Hepatocyte (in vitro differentiated cells): ENCODE measurements around the gene REN. TPM values are rescaled to one million over a fixed set of nuclear protein-coding genes. Genes with fewer than 3 reads are reported as not detected.

Source experiments
- DNase-seq: peaks from one replicate; pipeline ENCODE4 v3.0.0-alpha.2; 2016; ENCODE audit warnings: low spot score
- H2AFZ ChIP-seq: fragments of 200-600 bp; sonication (generic); 2 replicates; pipeline ENCODE4 v1.6.0; 2016; ENCODE audit warnings: antibody characterized with exemption, mild to moderate bottlenecking
- H3K27ac ChIP-seq: fragments of 200-600 bp; sonication (generic); 2 replicates; pipeline ENCODE4 v1.5.1; 2016; ENCODE audit warnings: mild to moderate bottlenecking
- H3K27me3 ChIP-seq: fragments of 200-600 bp; sonication (generic); 2 replicates; pipeline ENCODE4 v1.6.1; 2016
- H3K36me3 ChIP-seq: fragments of 200-600 bp; sonication (generic); replicated peaks from 2 replicates; pipeline ENCODE4 v1.5.1; 2016; ENCODE audit warnings: low read depth; ENCODE audit not compliant: insufficient read depth
- H3K4me1 ChIP-seq: fragments of 200-600 bp; sonication (generic); 2 replicates; pipeline ENCODE4 v1.5.1; 2016; ENCODE audit warnings: mild to moderate bottlenecking, moderate library complexity; ENCODE audit not compliant: insufficient read depth
- H3K4me2 ChIP-seq: fragments of 200-600 bp; sonication (generic); 2 replicates; pipeline ENCODE4 v1.6.0; 2016
- H3K4me3 ChIP-seq: fragments of 200-600 bp; sonication (generic); 2 replicates; pipeline ENCODE4 v1.5.1; 2016; ENCODE audit warnings: mild to moderate bottlenecking
- H3K79me2 ChIP-seq: fragments of 200-600 bp; sonication (generic); 2 replicates; pipeline ENCODE4 v1.6.0; 2017; ENCODE audit warnings: mild to moderate bottlenecking
- H3K9me2 ChIP-seq: fragments of 200-600 bp; sonication (generic); replicated peaks from 2 replicates; pipeline ENCODE4 v1.6.0; 2017; ENCODE audit warnings: mild to moderate bottlenecking; ENCODE audit not compliant: insufficient read depth
- H3K9me3 ChIP-seq: fragments of 200-600 bp; sonication (generic); 2 replicates; pipeline ENCODE4 v1.5.1; 2016; ENCODE audit warnings: low read depth, mild to moderate bottlenecking
- H4K20me1 ChIP-seq: fragments of 200-600 bp; sonication (generic); 2 replicates; pipeline ENCODE4 v1.6.0; 2016; ENCODE audit warnings: mild to moderate bottlenecking; ENCODE audit not compliant: insufficient read depth, poor library complexity, severe bottlenecking
- CTCF ChIP-seq: fragments of 200-600 bp; sonication (generic); IDR thresholded peaks from 2 replicates; pipeline ENCODE4 v1.5.1; 2016; ENCODE audit warnings: antibody characterized with exemption, mild to moderate bottlenecking; ENCODE audit not compliant: poor library complexity
- EZH2 ChIP-seq: fragments of 200-600 bp; sonication (generic); IDR thresholded peaks from 2 replicates; pipeline ENCODE4 v1.6.1; 2016; ENCODE audit warnings: antibody characterized with exemption, mild to moderate bottlenecking, borderline replicate concordance
- EZH2phosphoT487 ChIP-seq: fragments of 200-600 bp; sonication (generic); IDR thresholded peaks from one replicate; pipeline ENCODE4 v1.6.1; 2018; ENCODE audit warnings: antibody characterized with exemption, mild to moderate bottlenecking, low read depth, moderate library complexity; ENCODE audit not compliant: unreplicated experiment, severe bottlenecking
- WGBS: methylation state at CpG from one replicate; pipeline ENCODE4 v1.1.6; 2016; ENCODE audit warnings: low lambda C conversion rate; ENCODE audit errors: missing lambda C conversion rate; 5-methylcytosine and 5-hydroxymethylcytosine counted together
- polyA plus RNA-seq: library from polyadenylated mRNA; unstranded; fragments of >200 nt; fragmentation: Nextera tagmentation; extraction: Ambion mirVana; gene quantifications from 2 replicates; pipeline ENCODE4 v1.2.1, GENCODE V29; 2016
- total RNA-seq: library from RNA; depleted of rRNA; stranded (reverse); fragments of >200 nt; gene quantifications from 2 replicates; pipeline ENCODE4 v1.2.3, GENCODE V29; 2014

REN gene
- total and polyA plus RNA-seq, 2 experiments from 2014 or later: 15.4 to 18.4 TPM

- Histone ChIP-seq H3K27me3 (no peaks in the 10 kb centered on the region), H3K9me3 (no peaks in the 10 kb centered on the region), H2AFZ (no peak overlapping the region), H3K79me2 (no peaks in the 10 kb centered on the region), H3K36me3 (no peaks in the 10 kb centered on the region), H3K4me2 (no peak overlapping the region), H3K27ac (no peak overlapping the region), H3K9me2 (no peaks in the 10 kb centered on the region), H3K4me1 (peaks cover under 1% of the 10 kb centered on the region), H4K20me1 (no peaks in the 10 kb centered on the region), H3K4me3 (no peak overlapping the region)
- 98% methylated on average over 2 of the region's 2 CpGs for WGBS
- TF ChIP-seq CTCF (no peak), EZH2phosphoT487 (no peak), EZH2 (no peak)
- no peak for DNase-seq
These were observed 38.8 kb upstream of the REN start for GRCh38 chr1:204204944-204205343.

DNA sequence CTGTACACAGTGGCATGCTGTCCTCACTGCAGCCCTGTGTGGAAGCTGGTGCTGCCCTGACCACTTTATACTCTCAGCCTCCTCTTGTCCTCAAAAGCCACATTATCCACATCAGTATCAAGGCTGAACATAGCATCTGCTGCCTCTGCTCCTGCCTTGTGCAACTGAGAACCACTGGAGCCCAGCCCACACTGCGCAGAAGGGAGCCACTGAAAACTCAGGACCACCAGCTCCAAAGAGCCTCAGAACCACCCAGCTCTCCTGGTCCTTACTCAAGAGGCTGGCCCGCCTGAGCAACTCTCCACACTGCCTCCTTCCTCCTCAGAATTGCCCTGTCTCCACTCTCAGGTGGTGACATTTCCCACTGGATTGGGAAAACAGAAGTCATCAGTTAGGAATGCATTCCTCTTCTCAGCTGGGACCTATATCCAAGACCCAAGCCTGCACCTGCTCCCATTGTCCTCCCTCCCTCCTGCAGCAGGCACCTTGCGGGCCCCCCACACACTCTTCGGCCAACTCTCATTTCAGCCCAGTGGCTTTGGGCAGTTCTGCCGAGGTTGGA lies 37.1 kb upstream of the REN start:
- H3K4me3 ChIP-seq: no peak overlapping the region
- H3K79me2 ChIP-seq: no peaks in the 10 kb centered on the region
- no peaks in the 10 kb centered on the region for H3K9me3 ChIP-seq
- 94% methylated on average over 5 of the region's 5 CpGs for WGBS
- no peak overlapping the region for H3K27ac ChIP-seq
- no peaks in the 10 kb centered on the region for H3K36me3 ChIP-seq
- no peaks in the 10 kb centered on the region for H3K27me3 ChIP-seq
- H4K20me1 ChIP-seq: no peaks in the 10 kb centered on the region
- no peaks in the 10 kb centered on the region for H3K9me2 ChIP-seq
- no peak overlapping the region for H3K4me2 ChIP-seq
- DNase-seq: no peak
- no peak overlapping the region for H2AFZ ChIP-seq
- peaks cover 12% of the 10 kb centered on the region for H3K4me1 ChIP-seq
- TF ChIP-seq CTCF: no peak
- TF ChIP-seq EZH2phosphoT487: no peak
- no peak for TF ChIP-seq EZH2

DNA sequence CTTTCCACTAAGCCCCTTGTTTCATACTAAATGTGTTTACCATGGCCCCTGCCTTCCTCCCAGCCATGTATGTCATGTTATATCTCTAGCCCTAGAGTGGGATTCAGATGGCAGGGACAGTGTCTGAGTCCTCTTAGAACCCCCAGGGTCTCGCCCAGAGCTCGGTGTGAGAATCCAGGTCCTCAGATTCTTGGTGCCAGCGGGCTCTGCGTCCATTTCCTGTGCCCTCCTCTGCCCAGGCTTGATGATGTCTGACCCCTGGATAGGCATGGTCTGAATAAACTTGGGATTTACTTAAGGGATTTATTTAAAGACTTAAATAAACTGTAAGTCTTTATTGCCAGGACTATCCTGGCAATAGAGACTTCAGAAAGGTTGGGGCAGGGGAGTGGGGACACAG lies 36.3 kb upstream of the REN start:
- Histone ChIP-seq H3K4me1 (peaks cover 12% of the 10 kb centered on the region), H4K20me1 (no peaks in the 10 kb centered on the region), H3K27me3 (no peaks in the 10 kb centered on the region), H3K9me2 (no peaks in the 10 kb centered on the region), H3K79me2 (no peaks in the 10 kb centered on the region), H3K4me2 (no peak overlapping the region), H3K27ac (no peak overlapping the region), H3K9me3 (no peaks in the 10 kb centered on the region), H3K36me3 (no peaks in the 10 kb centered on the region), H2AFZ (no peak overlapping the region), H3K4me3 (no peak overlapping the region)
- WGBS: 93% methylated on average over 4 of the region's 4 CpGs
- DNase-seq: no peak
- TF ChIP-seq EZH2phosphoT487: no peak
- TF ChIP-seq EZH2: no peak
- TF ChIP-seq CTCF: no peak
